ENCODE results near the gene RNF34.

RNF34 gene

GRCh38 chr12:121388421-121388981 is 11.4 kb upstream of the RNF34 start:
- peak; percentile 92 for DNase-seq (ENCODE audit: low read depth)

- DNase-seq (ENCODE audit: low read depth): no peak
Observed at GRCh38 chr12:121390856-121391255, 9.1 kb upstream of the RNF34 start.

- peak; percentile 83 for DNase-seq (ENCODE audit: low read depth)
Observed at GRCh38 chr12:121391619-121392324, 8.1 kb upstream of the RNF34 start.

GRCh38 chr12:121392325-121392716 is 7.6 kb upstream of the RNF34 start:
- DNase-seq (ENCODE audit: low read depth): no peak

- no peak for DNase-seq (ENCODE audit: low read depth)
Observed at GRCh38 chr12:121397521-121397920, 2.4 kb upstream of the RNF34 start.

GRCh38 chr12:121398355-121398754 is 1.6 kb upstream of the RNF34 start:
- no peak for DNase-seq (ENCODE audit: low read depth)

GRCh38 chr12:121400332-121401139 is 618 bp downstream of the RNF34 start:
- peak; percentile 45 for DNase-seq (ENCODE audit: low read depth)

GRCh38 chr12:121403721-121404120 is 3.8 kb downstream of the RNF34 start:
- no peak for DNase-seq (ENCODE audit: low read depth)

GRCh38 chr12:121404734-121405133 is 4.8 kb downstream of the RNF34 start:
- no peak for DNase-seq (ENCODE audit: low read depth)

- no peak for DNase-seq (ENCODE audit: low read depth)
Observed at GRCh38 chr12:121405211-121405610, 5.3 kb downstream of the RNF34 start.

GRCh38 chr12:121413917-121414316 is 14.0 kb downstream of the RNF34 start:
- DNase-seq (ENCODE audit: low read depth): no peak

GRCh38 chr12:121417847-121418246 is 17.9 kb downstream of the RNF34 start:
- no peak for DNase-seq (ENCODE audit: low read depth)

- DNase-seq (ENCODE audit: low read depth): no peak
Observed at GRCh38 chr12:121420109-121420508, 20.2 kb downstream of the RNF34 start.

GRCh38 chr12:121423253-121423652 is 23.3 kb downstream of the RNF34 start:
- DNase-seq (ENCODE audit: low read depth): no peak

GRCh38 chr12:121423682-121424623 is 24.0 kb downstream of the RNF34 start:
- peak; percentile 54 for DNase-seq (ENCODE audit: low read depth)

GRCh38 chr12:121424624-121424975 is 24.7 kb downstream of the RNF34 start:
- no peak for DNase-seq (ENCODE audit: low read depth)

GRCh38 chr12:121427556-121428050 is 27.7 kb downstream of the RNF34 start:
- no peak for DNase-seq (ENCODE audit: low read depth)

GRCh38 chr12:121428883-121429282 is 29.0 kb downstream of the RNF34 start:
- no peak for DNase-seq (ENCODE audit: low read depth)

GRCh38 chr12:121430833-121431415 is 31.0 kb downstream of the RNF34 start:
- DNase-seq (ENCODE audit: low read depth): no peak

- DNase-seq (ENCODE audit: low read depth): no peak
Observed at GRCh38 chr12:121432740-121433480, 33.0 kb downstream of the RNF34 start.

GRCh38 chr12:121436706-121437105 is 36.8 kb downstream of the RNF34 start:
- no peak for DNase-seq (ENCODE audit: low read depth)

Data from EH (cell line).